GM15510 (cell line): ENCODE measurements around the gene MRPL45.

Experiments
- POLR2A ChIP-seq: IDR thresholded peaks from 3 replicates; pipeline ENCODE4 v1.6.1; 2011; ENCODE audit warnings: borderline replicate concordance; ENCODE audit not compliant: insufficient read length; ENCODE audit errors: extremely low read depth

Gene MRPL45

DNA sequence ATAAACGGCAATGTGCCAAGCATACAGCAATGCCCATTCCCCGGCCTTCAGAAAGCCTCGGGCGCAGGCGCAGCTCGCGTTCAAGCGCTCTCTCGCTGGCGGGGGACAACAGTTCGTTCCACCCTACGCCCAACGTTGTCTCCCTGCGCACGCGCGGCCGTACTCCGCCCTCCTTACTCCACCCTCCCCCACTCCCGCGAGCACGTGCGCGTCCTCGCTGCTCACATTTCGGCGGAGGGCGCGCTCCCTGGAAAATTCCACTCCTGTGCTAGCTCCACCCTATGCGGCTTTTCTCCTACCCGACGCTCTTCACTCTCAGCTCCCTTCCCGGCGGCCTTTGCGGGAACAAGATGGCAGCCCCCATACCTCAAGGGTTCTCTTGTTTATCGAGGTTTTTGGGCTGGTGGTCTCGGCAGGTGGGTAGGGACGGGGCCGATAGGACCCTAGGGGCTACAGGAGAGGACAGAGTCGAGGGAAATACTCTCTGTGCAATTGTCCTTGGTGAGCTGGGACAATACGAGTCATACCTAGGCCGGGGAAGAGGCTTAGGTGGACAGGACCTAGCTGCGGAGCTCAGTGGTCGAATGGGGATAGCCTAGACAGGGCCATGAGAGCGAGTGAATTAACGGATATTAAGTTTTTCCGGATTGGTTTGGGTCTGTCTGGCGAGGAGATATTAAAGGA, at the start of gene MRPL45:
Gene MRPL45 (plus strand): TSS at position 335 of the 684 bp plus-strand sequence. CDS start 16 bp downstream, at position 351.
- peak; percentile 42 for TF ChIP-seq POLR2A

DNA sequence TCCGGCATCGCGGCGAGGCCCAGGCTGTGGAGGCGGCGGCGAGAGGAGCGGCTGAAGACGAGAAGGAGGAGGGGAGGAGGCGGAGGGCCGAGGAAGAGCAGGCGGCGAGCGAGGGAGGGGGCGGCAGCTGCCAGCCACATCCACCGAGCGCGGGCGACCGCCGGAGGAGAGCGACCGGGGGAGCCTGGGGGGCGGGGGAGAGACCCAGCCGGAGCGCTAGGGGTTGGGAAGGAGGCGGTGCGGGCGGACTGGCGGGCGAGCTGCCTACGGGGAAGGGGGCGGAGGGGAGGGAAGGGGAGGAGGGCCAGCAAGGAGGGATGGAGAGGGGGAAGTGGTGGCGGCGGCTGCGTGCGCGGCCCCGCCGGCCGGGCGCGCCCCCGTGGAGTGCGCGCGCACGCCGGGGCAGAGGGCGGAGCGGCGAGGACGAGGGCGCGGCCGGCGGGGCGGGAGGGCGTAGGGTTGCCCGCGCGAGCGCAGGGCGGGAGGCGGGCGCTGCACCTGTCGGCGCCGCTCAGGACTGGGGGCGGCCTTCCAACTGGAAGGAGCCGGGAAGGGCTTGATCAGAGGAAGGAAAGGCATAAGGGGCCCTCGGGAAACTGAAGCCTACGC, 39.9 kb upstream of the MRPL45 start:
- peak; percentile 49 for TF ChIP-seq POLR2A

DNA sequence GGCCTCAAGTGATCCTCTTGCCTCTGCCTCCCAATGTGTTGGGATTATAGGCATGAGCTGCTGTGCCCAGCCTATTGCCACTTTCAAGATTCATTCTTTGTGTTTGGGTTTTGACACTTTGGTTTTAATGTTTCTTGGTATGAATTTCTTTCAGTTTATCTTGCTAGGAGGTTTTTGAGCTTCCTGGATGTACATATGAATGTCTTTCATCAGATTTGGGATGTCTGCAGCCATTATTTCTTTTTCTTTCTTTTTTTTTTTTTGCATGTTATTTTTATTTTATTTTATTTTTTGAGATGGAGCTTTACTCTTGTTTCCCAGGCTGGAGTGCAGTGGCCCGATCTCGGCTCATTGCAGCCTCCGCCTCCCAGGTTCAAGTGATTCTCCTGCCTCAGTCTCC, 18.5 kb downstream of the MRPL45 start:
- no peak for TF ChIP-seq POLR2A

DNA sequence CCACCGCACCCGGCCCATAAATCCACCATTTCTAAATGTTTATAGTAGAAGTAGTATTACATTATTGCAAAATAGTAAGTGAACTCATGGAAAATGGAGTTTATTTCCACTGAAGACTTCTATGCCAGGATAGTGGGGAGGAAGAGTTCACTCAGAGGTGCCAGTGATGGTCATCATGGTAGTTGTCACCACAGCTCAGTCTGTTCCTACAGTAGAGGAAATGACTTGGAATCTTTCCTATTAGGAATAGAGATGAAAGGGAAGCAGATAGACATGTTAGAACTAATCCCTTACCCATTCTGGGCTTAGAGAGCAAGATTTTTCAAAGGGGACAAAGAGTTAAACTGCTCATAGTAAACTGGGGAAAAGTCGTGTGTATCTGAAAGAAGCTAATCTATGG, 20.1 kb downstream of the MRPL45 start:
- no peak for TF ChIP-seq POLR2A

- no peak for TF ChIP-seq POLR2A
Observed at GRCh38 chr17:38320482-38320881, 23.5 kb downstream of the MRPL45 start.

- no peak for TF ChIP-seq POLR2A
Observed at GRCh38 chr17:38322156-38322779, 25.3 kb downstream of the MRPL45 start.

DNA sequence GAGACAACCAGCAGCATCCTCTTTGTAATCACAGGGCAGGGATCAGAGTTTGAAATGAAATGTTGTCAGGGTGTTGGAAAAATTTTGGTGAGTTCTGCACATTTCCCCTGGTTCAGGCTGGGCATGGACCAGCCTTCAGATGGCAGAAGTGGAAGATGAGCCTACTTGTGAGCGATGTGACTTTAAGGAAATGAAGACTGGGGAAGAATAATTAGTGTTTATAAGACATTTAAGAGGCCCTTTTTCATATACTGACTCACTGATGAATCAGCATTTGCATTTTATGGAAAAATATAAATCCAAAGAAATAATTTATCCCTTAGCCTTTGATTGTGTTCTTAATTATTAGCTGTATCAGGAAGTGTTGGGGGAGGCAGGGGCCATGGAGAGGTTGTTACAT, 25.9 kb downstream of the MRPL45 start:
- no peak for TF ChIP-seq POLR2A

- TF ChIP-seq POLR2A, result no peak
Observed at GRCh38 chr17:38324141-38324697, 27.3 kb downstream of the MRPL45 start.

GRCh38 chr17:38324772-38325171, 27.8 kb downstream of the MRPL45 start:
- TF ChIP-seq POLR2A, result no peak

- no peak for TF ChIP-seq POLR2A
Observed at GRCh38 chr17:38325221-38325851, 28.4 kb downstream of the MRPL45 start.

GRCh38 chr17:38326996-38327792, 30.2 kb downstream of the MRPL45 start:
- no peak for TF ChIP-seq POLR2A

- no peak for TF ChIP-seq POLR2A
Observed at GRCh38 chr17:38327936-38328335, 31.0 kb downstream of the MRPL45 start.

DNA sequence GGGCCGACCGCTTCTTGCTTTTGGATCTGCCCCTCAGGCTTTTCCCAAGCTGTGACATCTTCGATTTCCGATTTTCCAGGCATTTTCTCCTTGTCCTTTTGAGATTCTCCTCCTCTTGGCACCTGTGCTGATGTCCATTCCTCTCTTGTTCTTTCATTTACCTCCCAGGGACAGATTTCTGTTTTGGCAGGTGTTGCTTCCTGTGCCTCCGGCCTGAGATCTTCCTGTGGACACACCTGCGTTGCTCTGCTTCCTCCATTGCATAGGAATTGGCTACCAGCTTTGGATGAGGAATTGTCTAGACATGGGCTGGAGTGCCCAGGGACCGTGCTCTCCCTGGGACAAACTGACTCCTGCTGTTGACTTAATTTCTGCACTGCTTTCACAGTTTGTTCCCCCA, 31.7 kb downstream of the MRPL45 start:
- TF ChIP-seq POLR2A, result no peak

GRCh38 chr17:38329284-38329683, 32.3 kb downstream of the MRPL45 start:
- no peak for TF ChIP-seq POLR2A

- TF ChIP-seq POLR2A, result no peak
Observed at GRCh38 chr17:38329808-38330730, 33.1 kb downstream of the MRPL45 start.
